ENCODE results near the gene NUP93. TPM values are rescaled to one million over a fixed set of nuclear protein-coding genes. Genes with fewer than 3 reads are reported as not detected.

Gene NUP93
- total RNA-seq, 2 experiments from 2014 or later = 45.6 to 47.2 TPM

DNA sequence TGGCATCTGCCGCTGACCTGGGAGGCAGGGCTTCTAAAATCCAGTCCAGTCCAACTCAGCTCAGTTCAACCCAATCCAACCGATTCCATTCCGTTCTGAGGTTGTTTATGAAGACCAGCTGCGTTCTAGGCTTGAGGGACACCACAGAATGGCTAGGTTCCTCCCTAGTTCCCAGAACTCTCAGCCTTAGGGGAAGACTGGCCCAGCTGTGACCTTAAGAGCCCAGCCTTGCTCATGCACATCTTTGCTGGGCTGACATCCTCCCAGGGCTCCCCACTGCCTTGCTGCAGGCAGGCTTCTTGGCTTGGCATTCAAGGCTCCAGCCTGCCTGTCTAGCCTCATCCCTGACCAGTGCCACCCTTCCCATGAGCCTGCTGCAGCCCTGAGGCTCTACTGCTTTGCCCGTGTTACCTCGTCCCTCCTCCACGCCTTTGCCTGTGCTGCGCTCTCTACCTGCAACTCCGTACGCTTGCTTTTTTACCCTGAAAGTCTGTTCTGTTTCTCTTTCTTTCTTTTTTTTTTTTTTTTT, 143.0 kb downstream of the NUP93 start:
- no peak for DNase-seq
- no peaks in the 10 kb centered on the region for H3K36me3 ChIP-seq (ENCODE audit: insufficient read depth, low read length)
- intact Hi-C loops (cut with DNase I, micrococcal nuclease) = no loop called here
- no peaks in the 10 kb centered on the region for H3K27me3 ChIP-seq (ENCODE audit: control insufficient read depth in 1 of 2, insufficient read depth in 2 of 2, low read length in 2 of 2)
- no peak overlapping the region for H3K27ac ChIP-seq (ENCODE audit: low read depth in 1 of 2, low read length in 2 of 2)
- ATAC-seq (ENCODE audit: poor library complexity) = no peak
- Mint-ChIP-seq H3K4me1 (ENCODE audit: low read depth) (no peaks in the 10 kb centered on the region), H3K36me3 (ENCODE audit: low read depth) (no peaks in the 10 kb centered on the region), H3K27ac (no peak overlapping the region), H3K27me3 (no peaks in the 10 kb centered on the region), H3K4me3 (no peak overlapping the region), H3K9me3 (no peaks in the 10 kb centered on the region)
- ChIA-PET CTCF (no interaction called here), POLR2A (no interaction called here)
- no peak overlapping the region for H3K4me3 ChIP-seq (ENCODE audit: low read length)
- peaks cover 2% of the 10 kb centered on the region for H3K4me1 ChIP-seq (ENCODE audit: insufficient read depth, low read length)
- TF ChIP-seq, protein P1, sequence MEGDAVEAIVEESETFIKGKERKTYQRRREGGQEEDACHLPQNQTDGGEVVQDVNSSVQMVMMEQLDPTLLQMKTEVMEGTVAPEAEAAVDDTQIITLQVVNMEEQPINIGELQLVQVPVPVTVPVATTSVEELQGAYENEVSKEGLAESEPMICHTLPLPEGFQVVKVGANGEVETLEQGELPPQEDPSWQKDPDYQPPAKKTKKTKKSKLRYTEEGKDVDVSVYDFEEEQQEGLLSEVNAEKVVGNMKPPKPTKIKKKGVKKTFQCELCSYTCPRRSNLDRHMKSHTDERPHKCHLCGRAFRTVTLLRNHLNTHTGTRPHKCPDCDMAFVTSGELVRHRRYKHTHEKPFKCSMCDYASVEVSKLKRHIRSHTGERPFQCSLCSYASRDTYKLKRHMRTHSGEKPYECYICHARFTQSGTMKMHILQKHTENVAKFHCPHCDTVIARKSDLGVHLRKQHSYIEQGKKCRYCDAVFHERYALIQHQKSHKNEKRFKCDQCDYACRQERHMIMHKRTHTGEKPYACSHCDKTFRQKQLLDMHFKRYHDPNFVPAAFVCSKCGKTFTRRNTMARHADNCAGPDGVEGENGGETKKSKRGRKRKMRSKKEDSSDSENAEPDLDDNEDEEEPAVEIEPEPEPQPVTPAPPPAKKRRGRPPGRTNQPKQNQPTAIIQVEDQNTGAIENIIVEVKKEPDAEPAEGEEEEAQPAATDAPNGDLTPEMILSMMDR (IDR thresholded peaks at IDR 0.05) = no peak
- H3K9me3 ChIP-seq (ENCODE audit: control insufficient read depth in 1 of 2, insufficient read depth in 1 of 2, low read length in 2 of 2) = no peaks in the 10 kb centered on the region

DNA sequence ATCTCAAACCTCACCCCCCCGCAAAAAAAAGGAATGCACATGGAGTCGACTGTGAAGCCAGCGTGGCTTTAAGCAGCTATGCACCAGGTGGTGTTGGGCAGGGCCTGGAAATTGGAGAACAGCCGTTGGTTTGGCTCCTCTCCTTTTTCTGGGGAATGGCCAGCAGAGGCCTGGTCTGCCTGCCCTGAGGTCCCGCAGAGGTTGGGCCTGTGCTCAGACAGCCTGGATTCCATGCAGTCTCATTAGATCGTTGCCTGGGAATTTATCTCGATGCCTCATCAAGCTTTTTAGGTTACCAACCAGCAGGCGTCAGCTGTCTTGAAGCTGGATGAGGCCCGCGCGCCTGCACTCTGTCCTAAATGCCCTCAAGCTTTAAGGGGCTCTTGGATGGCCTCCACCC, 144.9 kb downstream of the NUP93 start:
- no peaks in the 10 kb centered on the region for H3K27me3 ChIP-seq (ENCODE audit: control insufficient read depth in 1 of 2, insufficient read depth in 2 of 2, low read length in 2 of 2)
- Mint-ChIP-seq H3K4me1 (ENCODE audit: low read depth) (no peaks in the 10 kb centered on the region), H3K9me3 (no peaks in the 10 kb centered on the region), H3K27ac (no peak overlapping the region), H3K4me3 (no peak overlapping the region), H3K27me3 (no peaks in the 10 kb centered on the region), H3K36me3 (ENCODE audit: low read depth) (no peaks in the 10 kb centered on the region)
- ATAC-seq (ENCODE audit: poor library complexity) (no peak), DNase-seq (no peak)
- H3K36me3 ChIP-seq (ENCODE audit: insufficient read depth, low read length) = no peaks in the 10 kb centered on the region
- H3K4me1 ChIP-seq (ENCODE audit: insufficient read depth, low read length) = no peaks in the 10 kb centered on the region
- no peaks in the 10 kb centered on the region for H3K9me3 ChIP-seq (ENCODE audit: control insufficient read depth in 1 of 2, insufficient read depth in 1 of 2, low read length in 2 of 2)
- intact Hi-C loops (cut with DNase I, micrococcal nuclease) = no loop called here
- TF ChIP-seq, protein P1 (IDR thresholded peaks at IDR 0.05) = no peak
- H3K27ac ChIP-seq (ENCODE audit: low read depth in 1 of 2, low read length in 2 of 2) = no peak overlapping the region
- CTCF ChIA-PET = no interaction called here
- POLR2A ChIA-PET = no interaction called here
- no peak overlapping the region for H3K4me3 ChIP-seq (ENCODE audit: low read length)

DNA sequence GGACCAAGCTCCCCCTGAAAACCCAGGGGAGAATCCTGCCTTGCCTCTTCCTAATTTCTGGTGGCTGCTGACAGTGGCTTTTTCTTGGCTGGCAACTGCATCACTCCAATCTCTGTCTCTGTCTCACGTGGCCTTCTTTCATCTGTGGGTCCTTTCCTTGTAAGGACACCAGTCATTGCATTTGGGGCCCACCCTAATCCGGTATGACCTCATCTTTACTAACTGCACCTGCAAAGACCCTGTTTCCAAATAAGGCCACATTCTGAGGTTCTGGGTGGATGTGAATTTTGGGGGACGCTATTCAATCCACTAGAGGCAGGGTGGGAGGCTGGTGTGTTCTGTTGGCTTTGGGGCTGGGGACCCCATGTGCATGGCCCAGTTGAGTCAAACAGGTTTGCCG, 146.1 kb downstream of the NUP93 start:
- Histone ChIP-seq H3K27me3 (ENCODE audit: control insufficient read depth in 1 of 2, insufficient read depth in 2 of 2, low read length in 2 of 2) (no peaks in the 10 kb centered on the region), H3K4me3 (ENCODE audit: low read length) (no peak overlapping the region), H3K4me1 (ENCODE audit: insufficient read depth, low read length) (no peaks in the 10 kb centered on the region), H3K9me3 (ENCODE audit: control insufficient read depth in 1 of 2, insufficient read depth in 1 of 2, low read length in 2 of 2) (no peaks in the 10 kb centered on the region), H3K27ac (ENCODE audit: low read depth in 1 of 2, low read length in 2 of 2) (no peak overlapping the region), H3K36me3 (ENCODE audit: insufficient read depth, low read length) (no peaks in the 10 kb centered on the region)
- ChIA-PET CTCF (no interaction called here), POLR2A (no interaction called here)
- Mint-ChIP-seq H3K9me3 (no peaks in the 10 kb centered on the region), H3K36me3 (ENCODE audit: low read depth) (no peaks in the 10 kb centered on the region), H3K27ac (no peak overlapping the region), H3K4me1 (ENCODE audit: low read depth) (no peaks in the 10 kb centered on the region), H3K4me3 (no peak overlapping the region), H3K27me3 (no peaks in the 10 kb centered on the region)
- DNase-seq = no peak
- intact Hi-C loops (cut with DNase I, micrococcal nuclease) = no loop called here
- no peak for ATAC-seq (ENCODE audit: poor library complexity)
- TF ChIP-seq, protein P1 (IDR thresholded peaks at IDR 0.05) = no peak

All from CD4-positive, alpha-beta T cell (primary cell).